GM12892 (cell line): ENCODE measurements around the gene LRP8.

Experiments
- POLR2A ChIP-seq: IDR thresholded peaks from 2 replicates; pipeline ENCODE4 v1.6.1; 2011; ENCODE audit warnings: low read depth, low read length, control low read depth
- TAF1 ChIP-seq: IDR thresholded peaks from 2 replicates; pipeline ENCODE4 v1.6.1; 2011; ENCODE audit warnings: low read depth, mild to moderate bottlenecking, control low read depth, low read length, borderline replicate concordance

GRCh38 chr1:53306168-53306567, 21.7 kb downstream of the LRP8 start:
- no peak for TF ChIP-seq POLR2A
- TF ChIP-seq TAF1: no peak
